Left forelimb (tissue), 1 donor: ENCODE results near the gene HOXC4.

Experiments used
- DNase-seq: peaks from one replicate; pipeline ENCODE4 v3.0.0-alpha.2; 2018; ENCODE audit warnings: low spot score

The HOXC4 gene

GRCh38 chr12:54029529-54030441 is 23.9 kb upstream of the HOXC4 start:
- no peak for DNase-seq

GRCh38 chr12:54030442-54030801 is 23.2 kb upstream of the HOXC4 start:
- DNase-seq, result no peak

GRCh38 chr12:54030889-54031471 is 22.7 kb upstream of the HOXC4 start:
- DNase-seq, result no peak

- DNase-seq, result no peak
These were observed 22.2 kb upstream of the HOXC4 start for GRCh38 chr12:54031480-54031879.

GRCh38 chr12:54032086-54032619 is 21.5 kb upstream of the HOXC4 start:
- DNase-seq, result no peak

- no peak for DNase-seq
These were observed 21.0 kb upstream of the HOXC4 start, which contains the start of gene HOXC5 for GRCh38 chr12:54032627-54033100. TSS of gene HOXC5 (plus strand) at chr12:54033050. CDS start at chr12:54033123, 73 bp downstream.

GRCh38 chr12:54033106-54033979 is 20.3 kb upstream of the HOXC4 start:
- DNase-seq, result no peak

- DNase-seq, result no peak
These were observed 19.5 kb upstream of the HOXC4 start for GRCh38 chr12:54033980-54034784.

GRCh38 chr12:54034785-54035310 is 18.8 kb upstream of the HOXC4 start:
- DNase-seq, result no peak

GRCh38 chr12:54035568-54036264 is 17.9 kb upstream of the HOXC4 start:
- DNase-seq, result no peak

GRCh38 chr12:54036620-54037359 is 16.8 kb upstream of the HOXC4 start:
- DNase-seq, result no peak

GRCh38 chr12:54037360-54038283 is 16.0 kb upstream of the HOXC4 start:
- DNase-seq, result no peak

GRCh38 chr12:54038284-54038870 is 15.3 kb upstream of the HOXC4 start:
- no peak for DNase-seq

GRCh38 chr12:54038871-54039414 is 14.7 kb upstream of the HOXC4 start:
- DNase-seq, result no peak

GRCh38 chr12:54039417-54040147 is 14.1 kb upstream of the HOXC4 start:
- DNase-seq, result no peak

GRCh38 chr12:54040148-54040494 is 13.5 kb upstream of the HOXC4 start:
- no peak for DNase-seq

- no peak for DNase-seq
These were observed 13.0 kb upstream of the HOXC4 start for GRCh38 chr12:54040648-54041047.
